Effector memory CD4-positive, alpha-beta T cell (primary cell): ENCODE measurements around the gene HNRNPC.
"Not testable (repeated sequence)": the region's sequence is repeated elsewhere in the genome, so short reads cannot be mapped to it uniquely, and the experiment has no call there.

ENCODE experiments used
- DNase-seq, 3 donors: peaks; one replicate each; pipeline ENCODE4 v3.0.0-alpha.2; 2020
- H3K27ac ChIP-seq: 2 replicates; pipeline ENCODE4 v1.7.0; 2013; ENCODE audit warnings: mild to moderate bottlenecking, low read length, moderate library complexity; ENCODE audit not compliant: insufficient read depth, poor library complexity, severe bottlenecking
- H3K27me3 ChIP-seq: replicated peaks from 2 replicates; pipeline ENCODE4 v1.7.0; 2013; ENCODE audit warnings: mild to moderate bottlenecking, low read length; ENCODE audit not compliant: insufficient read depth, control insufficient read depth, poor library complexity, severe bottlenecking
- H3K36me3 ChIP-seq: 2 replicates; pipeline ENCODE4 v1.7.0; 2013; ENCODE audit warnings: mild to moderate bottlenecking, low read length, moderate library complexity; ENCODE audit not compliant: control insufficient read depth, insufficient read depth
- H3K4me1 ChIP-seq: 2 replicates; pipeline ENCODE4 v1.7.0; 2013; ENCODE audit warnings: low read length, mild to moderate bottlenecking; ENCODE audit not compliant: control insufficient read depth, insufficient read depth, poor library complexity, severe bottlenecking
- H3K4me3 ChIP-seq: 2 replicates; pipeline ENCODE4 v1.7.0; 2013; ENCODE audit warnings: low read length, low read depth, mild to moderate bottlenecking; ENCODE audit not compliant: insufficient read depth, poor library complexity, severe bottlenecking
- H3K9me3 ChIP-seq: 2 replicates; pipeline ENCODE4 v1.7.0; 2013; ENCODE audit warnings: mild to moderate bottlenecking, low read length, moderate library complexity; ENCODE audit not compliant: control insufficient read depth

The HNRNPC gene

GRCh38 chr14:21302013-21302835 is 33.0 kb upstream of the HNRNPC start:
- H3K27ac ChIP-seq: no peak overlapping the region
- H3K27me3 ChIP-seq: no peaks in the 10 kb centered on the region
- H3K36me3 ChIP-seq: no peaks in the 10 kb centered on the region
- no peak for DNase-seq
- H3K4me3 ChIP-seq: no peak overlapping the region
- H3K9me3 ChIP-seq: no peaks in the 10 kb centered on the region
- H3K4me1 ChIP-seq: peaks cover 3% of the 10 kb centered on the region

- Histone ChIP-seq H3K27ac (no peak overlapping the region), H3K9me3 (no peaks in the 10 kb centered on the region), H3K4me3 (no peak overlapping the region), H3K36me3 (no peaks in the 10 kb centered on the region), H3K27me3 (no peaks in the 10 kb centered on the region), H3K4me1 (peaks cover 3% of the 10 kb centered on the region)
- DNase-seq: no peak
These were observed 31.6 kb upstream of the HNRNPC start for GRCh38 chr14:21300892-21301291.

- Histone ChIP-seq H3K27me3 (no peaks in the 10 kb centered on the region), H3K36me3 (no peaks in the 10 kb centered on the region), H3K4me3 (no peak overlapping the region), H3K4me1 (peaks cover 3% of the 10 kb centered on the region), H3K27ac (no peak overlapping the region), H3K9me3 (no peaks in the 10 kb centered on the region)
- DNase-seq: no peak
These were observed 30.4 kb upstream of the HNRNPC start for GRCh38 chr14:21299562-21300130.

GRCh38 chr14:21298358-21298757 is 29.1 kb upstream of the HNRNPC start:
- H3K27ac ChIP-seq: no peak overlapping the region
- no peak for DNase-seq
- no peaks in the 10 kb centered on the region for H3K27me3 ChIP-seq
- H3K4me1 ChIP-seq: peaks cover 3% of the 10 kb centered on the region
- no peaks in the 10 kb centered on the region for H3K9me3 ChIP-seq
- H3K4me3 ChIP-seq: no peak overlapping the region
- H3K36me3 ChIP-seq: no peaks in the 10 kb centered on the region

GRCh38 chr14:21294026-21294425 is 24.8 kb upstream of the HNRNPC start:
- H3K27me3 ChIP-seq, H3K9me3 ChIP-seq, H3K36me3 ChIP-seq, H3K27ac ChIP-seq, H3K4me3 ChIP-seq, DNase-seq, H3K4me1 ChIP-seq: not testable (repeated sequence)

GRCh38 chr14:21287168-21287567 is 17.9 kb upstream of the HNRNPC start:
- no peaks in the 10 kb centered on the region for H3K27me3 ChIP-seq
- no peaks in the 10 kb centered on the region for H3K9me3 ChIP-seq

GRCh38 chr14:21286516-21286915 is 17.3 kb upstream of the HNRNPC start:
- H3K9me3 ChIP-seq, H3K27me3 ChIP-seq, H3K4me1 ChIP-seq, DNase-seq, H3K27ac ChIP-seq, H3K4me3 ChIP-seq, H3K36me3 ChIP-seq: not testable (repeated sequence)

More at GRCh38 chr14:21287168-21287567, 17.9 kb upstream of the HNRNPC start:
- Histone ChIP-seq H3K4me1 (no peaks in the 10 kb centered on the region), H3K4me3 (no peak overlapping the region), H3K27ac (no peak overlapping the region), H3K36me3 (no peaks in the 10 kb centered on the region)
- no peak for DNase-seq

GRCh38 chr14:21281917-21282316 is 12.7 kb upstream of the HNRNPC start:
- H3K27ac ChIP-seq, DNase-seq, H3K36me3 ChIP-seq, H3K27me3 ChIP-seq, H3K4me3 ChIP-seq, H3K9me3 ChIP-seq, H3K4me1 ChIP-seq: not testable (repeated sequence)

- H3K27me3 ChIP-seq: no peaks in the 10 kb centered on the region
- H3K27ac ChIP-seq: no peak within 1 kb of the TSS
- no peak for DNase-seq
- H3K9me3 ChIP-seq: no peaks in the 10 kb centered on the region
- H3K4me1 ChIP-seq: no peaks in the 10 kb centered on the region
- no peak within 1 kb of the TSS for H3K4me3 ChIP-seq
- H3K36me3 ChIP-seq: no peaks in the 10 kb centered on the region
These were observed 10.5 kb upstream of the HNRNPC start, which contains the start of gene RPGRIP1 for GRCh38 chr14:21279783-21280182. Gene RPGRIP1 (plus strand): TSS chr14:21280083. CDS start chr14:21287977, 7,894 bp downstream.

- DNase-seq: no peak
- H3K27ac ChIP-seq: no peak overlapping the region
- H3K27me3 ChIP-seq: no peaks in the 10 kb centered on the region
- H3K4me1 ChIP-seq: no peaks in the 10 kb centered on the region
- no peak overlapping the region for H3K4me3 ChIP-seq
- H3K9me3 ChIP-seq: no peaks in the 10 kb centered on the region
- H3K36me3 ChIP-seq: no peaks in the 10 kb centered on the region
These were observed 9.4 kb upstream of the HNRNPC start for GRCh38 chr14:21278632-21279031.
